OCI-LY7 (cell line): ENCODE measurements around the gene GALNT7. TPM values are rescaled to one million over a fixed set of nuclear protein-coding genes. Genes with fewer than 3 reads are reported as not detected.

Experiments
- BruUV-seq: library from RNA; stranded (reverse); fragments of 400-500 nt; replicated peaks from 2 replicates; lab custom pipeline; 2021; lab: Mats Ljungman, UMichigan
- CTCF ChIA-PET: fragments of 300-600 bp; sonication (Branson Sonifier 250); formaldehyde crosslinking; loops from one replicate; lab custom pipeline; 2022; ENCODE audit warnings: antibody characterized with exemption; ENCODE audit not compliant: unreplicated experiment; lab: Charles Lee
- POLR2A ChIA-PET: fragments of 300-600 bp; sonication (Branson Sonifier 250); formaldehyde crosslinking; loops from one replicate; lab custom pipeline; 2022; ENCODE audit warnings: antibody characterized with exemption; lab: Charles Lee
- DNase-seq: peaks from one replicate; pipeline ENCODE4 v3.0.0-alpha.2; 2015; ENCODE audit warnings: low spot score
- H2AFZ ChIP-seq: fragments of 200-600 bp; sonication (generic), shearing (Covaris generic); 2 replicates; pipeline ENCODE4 v1.6.1; 2014; ENCODE audit warnings: mild to moderate bottlenecking, antibody characterized with exemption, low read length, moderate library complexity
- H3K27ac ChIP-seq: fragments of 200-600 bp; sonication (generic); 2 replicates; pipeline ENCODE4 v1.5.1; 2014; ENCODE audit warnings: mixed run types, low read depth, mild to moderate bottlenecking, moderate library complexity, low read length, inconsistent platforms; ENCODE audit not compliant: poor library complexity, severe bottlenecking
- H3K36me3 ChIP-seq: fragments of 200-600 bp; sonication (generic); 2 replicates; pipeline ENCODE4 v1.6.1; 2014; ENCODE audit warnings: mild to moderate bottlenecking, antibody characterized with exemption, low read length, moderate library complexity, mixed read lengths; ENCODE audit not compliant: insufficient read depth
- H3K4me1 ChIP-seq: fragments of 200-600 bp; sonication (generic); 2 replicates; pipeline ENCODE4 v1.5.1; 2014; ENCODE audit warnings: mild to moderate bottlenecking, low read length; ENCODE audit not compliant: insufficient read depth, poor library complexity, severe bottlenecking
- H3K4me2 ChIP-seq: fragments of 200-600 bp; sonication (generic); 2 replicates; pipeline ENCODE4 v1.6.1; 2014; ENCODE audit warnings: mild to moderate bottlenecking, low read length
- H3K4me3 ChIP-seq: fragments of 200-600 bp; sonication (generic); 2 replicates; pipeline ENCODE4 v1.5.1; 2014; ENCODE audit warnings: mild to moderate bottlenecking, low read depth, low read length; ENCODE audit not compliant: poor library complexity, severe bottlenecking
- H3K79me2 ChIP-seq: fragments of 200-600 bp; sonication (generic); 2 replicates; pipeline ENCODE4 v1.6.1; 2016; ENCODE audit warnings: low read depth, mild to moderate bottlenecking, low read length, moderate library complexity, mixed read lengths; ENCODE audit not compliant: insufficient read depth
- H3K9me2 ChIP-seq: fragments of 200-600 bp; sonication (generic); 2 replicates; pipeline ENCODE4 v1.6.1; 2016; ENCODE audit warnings: mild to moderate bottlenecking, low read length, mixed read lengths; ENCODE audit not compliant: insufficient read depth
- H3K9me3 ChIP-seq: fragments of 200-600 bp; sonication (generic); 2 replicates; pipeline ENCODE4 v1.6.1; 2014; ENCODE audit warnings: mild to moderate bottlenecking, mixed run types, low read length, mixed read lengths
- H4K20me1 ChIP-seq: fragments of 200-600 bp; sonication (generic); 2 replicates; pipeline ENCODE4 v1.6.1; 2014; ENCODE audit warnings: mild to moderate bottlenecking, antibody characterized with exemption, low read length, moderate library complexity, mixed read lengths; ENCODE audit not compliant: insufficient read depth
- EZH2phosphoT487 ChIP-seq: fragments of 200-600 bp; sonication (generic); IDR thresholded peaks from 2 replicates; pipeline ENCODE4 v1.6.1; 2018; ENCODE audit warnings: low read depth, borderline replicate concordance, mild to moderate bottlenecking, mixed run types, antibody characterized with exemption, low read length, moderate library complexity, mixed read lengths
- intact Hi-C: fragments of 100-400 bp; cut with micrococcal nuclease; formaldehyde crosslinking; loops from one replicate; pipeline ENCODE4 v1.10.0; 2022; ENCODE audit not compliant: unreplicated experiment
- total RNA-seq, 2 experiments: library from RNA; depleted of rRNA in 1 of 2; stranded (reverse); fragments of >200 nt in 1 of 2; shearing (Covaris generic) in 1 of 2; gene quantifications; 2 replicates each; pipeline ENCODE4 v1.2.3, GENCODE V29; 2014 to 2022
- TF ChIP-seq, protein P1 (sequence below): fragments of 200-600 bp; sonication (generic); conservative IDR thresholded peaks from 2 replicates; pipeline ENCODE4 v1.5.1; 2014; ENCODE audit warnings: mild to moderate bottlenecking, antibody characterized with exemption, low read length, moderate library complexity, mixed read lengths

Gene GALNT7
- total RNA-seq, 2 experiments from 2014 or later = 20.3 to 34.4 TPM

GRCh38 chr4:173139561-173139960, 29.1 kb upstream of the GALNT7 start:
- no TSS peak for BruUV-seq
- no peak for DNase-seq
- CTCF ChIA-PET = no interaction called here
- Histone ChIP-seq H2AFZ (no peak overlapping the region), H3K9me3 (no peaks in the 10 kb centered on the region), H3K4me2 (no peak overlapping the region), H3K36me3 (no peaks in the 10 kb centered on the region), H4K20me1 (no peaks in the 10 kb centered on the region), H3K4me1 (no peaks in the 10 kb centered on the region), H3K27ac (no peak overlapping the region), H3K9me2 (no peaks in the 10 kb centered on the region), H3K79me2 (no peaks in the 10 kb centered on the region), H3K4me3 (no peak overlapping the region)
- POLR2A ChIA-PET = no interaction called here
- TF ChIP-seq EZH2phosphoT487 = no peak
- TF ChIP-seq, protein P1, sequence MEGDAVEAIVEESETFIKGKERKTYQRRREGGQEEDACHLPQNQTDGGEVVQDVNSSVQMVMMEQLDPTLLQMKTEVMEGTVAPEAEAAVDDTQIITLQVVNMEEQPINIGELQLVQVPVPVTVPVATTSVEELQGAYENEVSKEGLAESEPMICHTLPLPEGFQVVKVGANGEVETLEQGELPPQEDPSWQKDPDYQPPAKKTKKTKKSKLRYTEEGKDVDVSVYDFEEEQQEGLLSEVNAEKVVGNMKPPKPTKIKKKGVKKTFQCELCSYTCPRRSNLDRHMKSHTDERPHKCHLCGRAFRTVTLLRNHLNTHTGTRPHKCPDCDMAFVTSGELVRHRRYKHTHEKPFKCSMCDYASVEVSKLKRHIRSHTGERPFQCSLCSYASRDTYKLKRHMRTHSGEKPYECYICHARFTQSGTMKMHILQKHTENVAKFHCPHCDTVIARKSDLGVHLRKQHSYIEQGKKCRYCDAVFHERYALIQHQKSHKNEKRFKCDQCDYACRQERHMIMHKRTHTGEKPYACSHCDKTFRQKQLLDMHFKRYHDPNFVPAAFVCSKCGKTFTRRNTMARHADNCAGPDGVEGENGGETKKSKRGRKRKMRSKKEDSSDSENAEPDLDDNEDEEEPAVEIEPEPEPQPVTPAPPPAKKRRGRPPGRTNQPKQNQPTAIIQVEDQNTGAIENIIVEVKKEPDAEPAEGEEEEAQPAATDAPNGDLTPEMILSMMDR = no peak
- intact Hi-C loops = no loop called here

- no peaks in the 10 kb centered on the region for H4K20me1 ChIP-seq
- ChIA-PET POLR2A (no interaction called here), CTCF (no interaction called here)
- TF ChIP-seq EZH2phosphoT487 = no peak
- TF ChIP-seq, protein P1 = no peak
- no peaks in the 10 kb centered on the region for H3K9me3 ChIP-seq
- H2AFZ ChIP-seq = no peak overlapping the region
- no peaks in the 10 kb centered on the region for H3K36me3 ChIP-seq
- intact Hi-C loops = no loop called here
- no peaks in the 10 kb centered on the region for H3K9me2 ChIP-seq
- no peaks in the 10 kb centered on the region for H3K79me2 ChIP-seq
- H3K4me3 ChIP-seq = no peak overlapping the region
- H3K4me2 ChIP-seq = no peak overlapping the region
- H3K4me1 ChIP-seq = no peaks in the 10 kb centered on the region
- no peak for DNase-seq
- no peak overlapping the region for H3K27ac ChIP-seq
- BruUV-seq = no TSS peak
These were observed 23.5 kb upstream of the GALNT7 start for GRCh38 chr4:173145131-173145530.

- Histone ChIP-seq H3K36me3 (no peaks in the 10 kb centered on the region), H3K4me1 (no peaks in the 10 kb centered on the region), H3K9me2 (no peaks in the 10 kb centered on the region), H4K20me1 (no peaks in the 10 kb centered on the region), H2AFZ (no peak overlapping the region), H3K27ac (no peak overlapping the region), H3K4me2 (no peak overlapping the region), H3K9me3 (no peaks in the 10 kb centered on the region), H3K4me3 (no peak overlapping the region), H3K79me2 (no peaks in the 10 kb centered on the region)
- ChIA-PET CTCF (no interaction called here), POLR2A (no interaction called here)
- TF ChIP-seq, protein P1 = no peak
- no peak for TF ChIP-seq EZH2phosphoT487
- BruUV-seq = no TSS peak
- intact Hi-C loops = no loop called here
- DNase-seq = no peak
These were observed 22.2 kb upstream of the GALNT7 start for GRCh38 chr4:173146456-173146855.
